Activated CD4-positive, alpha-beta T cell treated with anti-CD3 and anti-CD28 coated beads, Interleukin-2, amount 10 ng/mL, durations not matched to agents 7 days and 5 days (primary cell): ENCODE results near the gene MARCO. TPM values are rescaled to one million over a fixed set of nuclear protein-coding genes. Genes with fewer than 3 reads are reported as not detected.
"Not testable (repeated sequence)": the region's sequence is repeated elsewhere in the genome, so short reads cannot be mapped to it uniquely, and the experiment has no call there.

Experiments used
- CTCF ChIA-PET: fragments of 350-600 bp; sonication (Branson Sonifier 250); formaldehyde crosslinking; loops from one replicate; lab custom pipeline; 2021; ENCODE audit warnings: antibody characterized with exemption; lab: Charles Lee
- POLR2A ChIA-PET: fragments of 350-600 bp; sonication (Branson Sonifier 250); formaldehyde crosslinking; loops from one replicate; lab custom pipeline; 2021; ENCODE audit warnings: antibody characterized with exemption; lab: Charles Lee
- DNase-seq: peaks from one replicate; pipeline ENCODE4 v3.0.0-alpha.2; 2020
- H3K27ac Mint-ChIP-seq: one replicate; pipeline ENCODE4 v1.8.0; 2021; ENCODE audit warnings: mild to moderate bottlenecking, moderate library complexity, mixed read lengths
- H3K27me3 Mint-ChIP-seq: one replicate; pipeline ENCODE4 v1.8.0; 2021; ENCODE audit warnings: mixed read lengths
- H3K36me3 Mint-ChIP-seq: one replicate; pipeline ENCODE4 v1.8.0; 2021; ENCODE audit warnings: low read depth, mixed read lengths
- H3K4me1 Mint-ChIP-seq: one replicate; pipeline ENCODE4 v1.8.0; 2021; ENCODE audit warnings: mixed read lengths
- H3K4me3 Mint-ChIP-seq: one replicate; pipeline ENCODE4 v1.8.0; 2021; ENCODE audit warnings: mild to moderate bottlenecking, moderate library complexity, mixed read lengths
- H3K9me3 Mint-ChIP-seq: one replicate; pipeline ENCODE4 v1.8.0; 2021; ENCODE audit warnings: mixed read lengths
- total RNA-seq, 2 experiments: library from RNA; stranded (reverse); gene quantifications; one replicate each; pipeline ENCODE4 v1.2.3, GENCODE V29; 2021

Gene MARCO
- total RNA-seq, 2 experiments from 2014 or later, result not detected

DNA sequence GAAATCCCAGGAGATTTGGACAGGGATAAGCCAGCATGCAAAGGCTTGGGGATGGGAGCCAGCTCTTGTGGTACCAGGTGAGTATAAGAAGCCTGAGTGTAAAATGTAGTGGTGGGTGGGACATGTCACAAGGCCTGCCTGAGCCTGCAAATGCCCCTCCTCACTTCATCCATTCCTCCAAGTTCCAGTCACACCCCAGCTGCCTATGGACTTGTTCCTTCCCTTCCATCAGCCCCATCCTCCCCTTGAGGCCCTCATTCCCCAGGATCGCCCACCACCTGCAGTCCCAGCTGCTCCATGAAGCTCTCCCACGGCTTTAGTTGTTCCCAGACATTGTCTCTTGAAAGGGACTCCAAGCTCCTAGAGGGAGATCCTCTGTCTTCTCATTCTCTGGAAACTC lies 81.5 kb downstream of the MARCO start:
- H3K4me1 Mint-ChIP-seq, result no peaks in the 10 kb centered on the region
- CTCF ChIA-PET, result interaction anchor here (1.2 kb wide), 1 partner anchor 10 kb away, joined by 3 read pairs; no protein-coding TSS in a partner anchor

GRCh38 chr2:119024152-119024551 lies 82.2 kb downstream of the MARCO start:
- H3K9me3 Mint-ChIP-seq, result no peaks in the 10 kb centered on the region
- CTCF ChIA-PET, result no interaction called here
- H3K27me3 Mint-ChIP-seq, result no peaks in the 10 kb centered on the region
- POLR2A ChIA-PET, result no interaction called here
- DNase-seq, result no peak
- H3K4me3 Mint-ChIP-seq, result no peak overlapping the region
- H3K36me3 Mint-ChIP-seq, result no peaks in the 10 kb centered on the region
- H3K27ac Mint-ChIP-seq, result no peak overlapping the region
- no peaks in the 10 kb centered on the region for H3K4me1 Mint-ChIP-seq

More for the DNA sequence above, 81.5 kb downstream of the MARCO start:
- H3K36me3 Mint-ChIP-seq, result no peaks in the 10 kb centered on the region
- no peak overlapping the region for H3K4me3 Mint-ChIP-seq
- POLR2A ChIA-PET, result no interaction called here
- no peaks in the 10 kb centered on the region for H3K27me3 Mint-ChIP-seq
- H3K27ac Mint-ChIP-seq, result no peak overlapping the region
- no peaks in the 10 kb centered on the region for H3K9me3 Mint-ChIP-seq
- DNase-seq, result no peak

GRCh38 chr2:119024568-119024967 lies 82.6 kb downstream of the MARCO start:
- CTCF ChIA-PET, result no interaction called here

GRCh38 chr2:119025013-119025412 lies 83.0 kb downstream of the MARCO start:
- Mint-ChIP-seq H3K4me1 (no peaks in the 10 kb centered on the region), H3K36me3 (no peaks in the 10 kb centered on the region), H3K9me3 (no peaks in the 10 kb centered on the region), H3K27ac (no peak overlapping the region), H3K4me3 (no peak overlapping the region), H3K27me3 (no peaks in the 10 kb centered on the region)
- ChIA-PET POLR2A (no interaction called here), CTCF (interaction anchor here (1.3 kb wide), 1 partner anchor 17 kb away, joined by 3 read pairs; no protein-coding TSS in a partner anchor)
- DNase-seq, result no peak

More at GRCh38 chr2:119024568-119024967, 82.6 kb downstream of the MARCO start:
- no peak overlapping the region for H3K4me3 Mint-ChIP-seq
- no peak for DNase-seq
- no peaks in the 10 kb centered on the region for H3K27me3 Mint-ChIP-seq
- H3K4me1 Mint-ChIP-seq, result no peaks in the 10 kb centered on the region
- POLR2A ChIA-PET, result no interaction called here
- H3K27ac Mint-ChIP-seq, result no peak overlapping the region
- H3K9me3 Mint-ChIP-seq, result no peaks in the 10 kb centered on the region
- no peaks in the 10 kb centered on the region for H3K36me3 Mint-ChIP-seq

- ChIA-PET POLR2A (no interaction called here), CTCF (interaction anchor here (1.2 to 1.3 kb wide), 2 partner anchors 18 to 51 kb away, joined by 3 read pairs; no protein-coding TSS in a partner anchor)
- no peak for DNase-seq
- H3K9me3 Mint-ChIP-seq, result no peaks in the 10 kb centered on the region
- no peak overlapping the region for H3K27ac Mint-ChIP-seq
- H3K4me3 Mint-ChIP-seq, result no peak overlapping the region
- H3K27me3 Mint-ChIP-seq, result peaks cover 3% of the 10 kb centered on the region
- H3K36me3 Mint-ChIP-seq, result no peaks in the 10 kb centered on the region
- no peaks in the 10 kb centered on the region for H3K4me1 Mint-ChIP-seq
Measured at GRCh38 chr2:119025762-119026351, 83.9 kb downstream of the MARCO start.

- ChIA-PET CTCF (interaction anchor here (1.2 kb wide), 1 partner anchor 50 kb away, joined by 3 read pairs; no protein-coding TSS in a partner anchor), POLR2A (no interaction called here)
- H3K27me3 Mint-ChIP-seq, result peaks cover 7% of the 10 kb centered on the region
- no peak overlapping the region for H3K27ac Mint-ChIP-seq
- H3K4me1 Mint-ChIP-seq, result no peaks in the 10 kb centered on the region
- H3K36me3 Mint-ChIP-seq, result no peaks in the 10 kb centered on the region
- no peak for DNase-seq
- no peaks in the 10 kb centered on the region for H3K9me3 Mint-ChIP-seq
- H3K4me3 Mint-ChIP-seq, result no peak overlapping the region
Measured at GRCh38 chr2:119026890-119027289, 84.9 kb downstream of the MARCO start.

DNA sequence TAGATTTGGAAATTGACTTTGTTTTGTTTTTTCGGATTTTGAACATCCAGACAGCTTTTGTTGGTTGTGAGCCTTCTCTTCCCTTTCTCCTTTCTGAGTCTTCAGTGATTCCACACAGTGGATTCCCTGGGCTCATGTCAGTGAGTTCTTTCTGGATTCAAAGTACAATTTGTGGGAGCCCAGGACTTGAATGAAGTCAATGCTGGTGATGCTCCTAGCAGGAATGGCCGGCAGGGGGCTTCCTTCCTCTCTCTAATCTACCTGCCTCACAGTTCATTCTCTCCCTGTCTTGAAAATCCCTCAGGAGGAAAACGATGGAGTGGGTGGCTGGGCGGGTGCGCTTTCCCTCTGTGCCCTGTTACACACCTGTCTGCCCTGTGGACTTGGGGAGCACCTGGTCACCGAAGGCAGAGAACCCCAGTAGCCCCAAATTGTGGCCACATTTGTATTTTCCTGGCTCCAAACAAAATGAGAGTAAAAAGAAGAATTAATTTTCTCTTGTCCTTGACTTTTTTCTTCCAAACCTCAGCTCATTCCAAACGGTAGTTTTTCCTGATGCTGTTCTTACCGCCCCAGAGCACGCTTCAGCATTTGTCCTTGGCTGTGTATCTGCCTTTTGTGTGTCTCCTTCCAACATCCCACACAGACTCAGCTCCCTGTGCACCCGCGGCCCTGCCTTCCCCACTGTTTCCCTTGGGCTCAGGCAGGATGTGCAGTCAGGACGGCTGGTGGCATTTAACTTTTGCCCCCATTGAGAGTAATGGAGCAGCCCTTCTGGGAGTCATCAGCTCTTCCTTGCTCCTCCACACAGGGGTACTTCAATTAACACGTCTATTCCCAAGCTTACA lies 86.6 kb downstream of the MARCO start:
- no peak for DNase-seq
- Mint-ChIP-seq H3K36me3 (no peaks in the 10 kb centered on the region), H3K4me1 (no peaks in the 10 kb centered on the region), H3K27me3 (peaks cover 8% of the 10 kb centered on the region), H3K27ac (no peak overlapping the region), H3K4me3 (no peak overlapping the region), H3K9me3 (no peaks in the 10 kb centered on the region)
- ChIA-PET CTCF (no interaction called here), POLR2A (no interaction called here)

DNA sequence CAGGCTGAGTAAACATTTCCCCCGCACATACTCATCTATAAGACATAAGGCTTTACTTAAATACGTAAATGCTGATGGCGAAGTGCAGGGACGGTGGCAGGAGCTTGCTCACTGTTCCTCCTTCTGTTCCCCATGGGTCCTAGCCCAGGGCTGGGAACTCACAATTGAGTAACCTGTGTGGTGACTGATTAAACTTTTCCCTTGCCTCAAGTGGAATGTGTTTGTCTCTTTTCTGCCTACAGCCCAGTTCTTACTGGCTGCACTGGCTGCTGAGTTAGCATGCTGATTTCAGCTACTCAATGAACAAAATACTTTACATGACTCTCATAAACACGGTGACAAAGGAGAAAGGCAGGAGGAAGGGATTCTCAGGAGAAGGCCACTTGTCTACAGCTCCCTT lies 87.3 kb downstream of the MARCO start:
- Mint-ChIP-seq H3K36me3 (no peaks in the 10 kb centered on the region), H3K4me3 (no peak overlapping the region), H3K27me3 (peaks cover 8% of the 10 kb centered on the region), H3K4me1 (no peaks in the 10 kb centered on the region), H3K27ac (no peak overlapping the region), H3K9me3 (no peaks in the 10 kb centered on the region)
- ChIA-PET CTCF (no interaction called here), POLR2A (no interaction called here)
- DNase-seq, result no peak

GRCh38 chr2:119037922-119038321 lies 95.9 kb downstream of the MARCO start:
- POLR2A ChIA-PET, H3K27me3 Mint-ChIP-seq, DNase-seq, CTCF ChIA-PET, H3K36me3 Mint-ChIP-seq, H3K4me3 Mint-ChIP-seq, H3K9me3 Mint-ChIP-seq, H3K27ac Mint-ChIP-seq, H3K4me1 Mint-ChIP-seq: not testable (repeated sequence)

- H3K27ac Mint-ChIP-seq, result no peak overlapping the region
- no peak overlapping the region for H3K4me3 Mint-ChIP-seq
- H3K4me1 Mint-ChIP-seq, result no peaks in the 10 kb centered on the region
- H3K27me3 Mint-ChIP-seq, result peaks cover 14% of the 10 kb centered on the region
- H3K36me3 Mint-ChIP-seq, result no peaks in the 10 kb centered on the region
- ChIA-PET POLR2A (no interaction called here), CTCF (no interaction called here)
- no peaks in the 10 kb centered on the region for H3K9me3 Mint-ChIP-seq
- DNase-seq, result no peak
Measured at GRCh38 chr2:119040730-119041129, 98.7 kb downstream of the MARCO start.

Other genes with a start within 250 kb of the MARCO start
- gene EN1, start 94.5 kb upstream of the MARCO start, total RNA-seq, result not detected
- gene C1QL2, start 216.6 kb downstream of the MARCO start, total RNA-seq, result not detected